Mucosa of gallbladder (tissue), 1 donor: ENCODE results near the gene AMOTL1. TPM values are rescaled to one million over a fixed set of nuclear protein-coding genes. Genes with fewer than 3 reads are reported as not detected.

Experiments
- DNase-seq: peaks from one replicate; pipeline ENCODE4 v3.0.0-alpha.2; 2020; ENCODE audit warnings: low spot score
- total RNA-seq: library from RNA; stranded (reverse); gene quantifications from one replicate; pipeline ENCODE4 v1.2.1, GENCODE V29; 2021
- donor health status: DM: no; HTN: no; CAD: no.

AMOTL1 gene, protein sequence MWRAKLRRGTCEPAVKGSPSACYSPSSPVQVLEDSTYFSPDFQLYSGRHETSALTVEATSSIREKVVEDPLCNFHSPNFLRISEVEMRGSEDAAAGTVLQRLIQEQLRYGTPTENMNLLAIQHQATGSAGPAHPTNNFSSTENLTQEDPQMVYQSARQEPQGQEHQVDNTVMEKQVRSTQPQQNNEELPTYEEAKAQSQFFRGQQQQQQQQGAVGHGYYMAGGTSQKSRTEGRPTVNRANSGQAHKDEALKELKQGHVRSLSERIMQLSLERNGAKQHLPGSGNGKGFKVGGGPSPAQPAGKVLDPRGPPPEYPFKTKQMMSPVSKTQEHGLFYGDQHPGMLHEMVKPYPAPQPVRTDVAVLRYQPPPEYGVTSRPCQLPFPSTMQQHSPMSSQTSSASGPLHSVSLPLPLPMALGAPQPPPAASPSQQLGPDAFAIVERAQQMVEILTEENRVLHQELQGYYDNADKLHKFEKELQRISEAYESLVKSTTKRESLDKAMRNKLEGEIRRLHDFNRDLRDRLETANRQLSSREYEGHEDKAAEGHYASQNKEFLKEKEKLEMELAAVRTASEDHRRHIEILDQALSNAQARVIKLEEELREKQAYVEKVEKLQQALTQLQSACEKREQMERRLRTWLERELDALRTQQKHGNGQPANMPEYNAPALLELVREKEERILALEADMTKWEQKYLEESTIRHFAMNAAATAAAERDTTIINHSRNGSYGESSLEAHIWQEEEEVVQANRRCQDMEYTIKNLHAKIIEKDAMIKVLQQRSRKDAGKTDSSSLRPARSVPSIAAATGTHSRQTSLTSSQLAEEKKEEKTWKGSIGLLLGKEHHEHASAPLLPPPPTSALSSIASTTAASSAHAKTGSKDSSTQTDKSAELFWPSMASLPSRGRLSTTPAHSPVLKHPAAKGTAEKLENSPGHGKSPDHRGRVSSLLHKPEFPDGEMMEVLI
- total RNA-seq = 54.3 TPM

DNA sequence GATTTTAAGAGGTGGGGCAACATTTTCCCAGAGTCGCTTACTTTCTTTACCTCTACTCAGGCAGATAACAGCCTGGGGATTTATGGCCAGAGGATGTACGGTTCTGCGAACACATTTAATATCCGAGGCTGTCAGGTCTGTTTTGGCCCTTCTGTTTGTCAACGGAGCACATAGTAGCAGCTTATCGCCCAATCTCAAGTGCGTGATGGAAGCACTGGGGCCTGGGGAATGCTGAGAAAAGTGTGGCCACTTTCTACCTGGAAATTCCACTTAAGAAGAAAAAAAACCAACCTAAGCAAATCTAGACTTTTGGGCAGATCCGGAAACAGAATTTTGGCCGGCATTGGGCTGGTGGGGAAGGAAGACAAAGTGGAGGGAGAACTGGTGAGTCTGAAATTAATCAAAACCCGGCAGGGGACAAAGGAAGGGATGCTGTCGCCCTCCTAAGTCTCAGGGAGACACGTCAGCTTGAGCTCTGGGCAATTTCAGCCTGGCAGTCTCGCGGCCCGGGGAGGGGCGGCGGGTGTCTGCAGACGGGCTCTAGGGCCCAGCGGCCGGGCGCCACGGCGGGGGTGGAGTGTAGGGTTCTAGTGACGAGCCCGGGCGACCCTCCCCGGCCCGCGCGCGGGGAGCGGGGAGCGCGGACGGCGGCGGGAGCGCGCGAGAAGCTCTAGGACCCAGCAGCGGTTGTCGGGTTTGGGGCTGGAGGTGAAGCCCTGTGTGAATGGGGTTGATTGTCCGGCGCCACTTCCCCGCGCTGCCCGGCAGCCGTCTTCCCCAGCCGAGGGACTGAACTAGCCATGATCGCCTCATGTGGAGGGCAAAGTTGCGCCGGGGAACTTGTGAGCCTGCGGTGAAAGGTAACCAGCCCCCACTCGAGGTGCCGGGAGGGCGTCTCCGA lies at the start of gene AMOTL1:
Gene AMOTL1 (plus strand): TSS at position 656 of the 901 bp plus-strand sequence. CDS start 156 bp downstream, at position 812.
- DNase-seq = peak; percentile 84

GRCh38 chr11:94719876-94720275 lies 48.3 kb upstream of the AMOTL1 start:
- no peak for DNase-seq

GRCh38 chr11:94721565-94722292 lies 46.4 kb upstream of the AMOTL1 start:
- no peak for DNase-seq

DNA sequence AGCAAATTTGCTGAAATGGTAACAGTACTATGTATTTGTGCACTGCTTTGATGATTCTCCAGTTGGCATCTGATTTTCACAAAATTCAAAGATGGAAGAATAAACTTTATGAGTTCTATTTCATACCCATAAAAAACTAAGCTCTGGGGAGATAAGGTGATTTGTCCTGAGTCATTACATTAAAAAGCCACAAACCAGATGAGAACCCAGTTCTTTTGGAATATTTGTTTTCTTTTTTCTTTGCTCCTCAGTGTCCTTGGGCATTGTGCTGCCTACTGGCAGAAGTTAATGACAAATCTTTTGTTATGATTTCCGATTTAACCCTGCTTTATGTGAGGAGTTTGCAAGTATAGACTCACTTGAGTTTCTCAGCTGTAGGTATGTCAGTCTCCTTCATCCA lies 45.4 kb upstream of the AMOTL1 start:
- DNase-seq = no peak

DNA sequence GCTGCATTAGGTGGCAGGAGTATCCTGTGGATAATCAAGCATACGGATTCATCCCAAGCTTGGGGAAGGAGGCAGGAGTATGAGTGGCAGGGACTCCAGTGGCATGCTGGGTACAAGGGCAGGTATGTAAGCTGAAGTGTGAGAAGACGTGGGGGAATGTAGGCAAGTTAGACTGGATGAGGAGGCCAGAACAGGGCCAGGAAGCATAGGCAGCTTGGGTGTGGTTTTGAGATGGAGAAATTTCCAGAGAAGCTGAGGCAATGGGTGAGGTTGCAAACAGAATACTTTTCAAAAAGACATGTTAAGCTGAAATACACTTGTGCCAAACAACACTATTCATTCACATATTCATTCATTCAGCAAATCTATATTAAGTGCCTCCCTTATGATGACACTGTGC lies 43.1 kb upstream of the AMOTL1 start:
- no peak for DNase-seq

DNA sequence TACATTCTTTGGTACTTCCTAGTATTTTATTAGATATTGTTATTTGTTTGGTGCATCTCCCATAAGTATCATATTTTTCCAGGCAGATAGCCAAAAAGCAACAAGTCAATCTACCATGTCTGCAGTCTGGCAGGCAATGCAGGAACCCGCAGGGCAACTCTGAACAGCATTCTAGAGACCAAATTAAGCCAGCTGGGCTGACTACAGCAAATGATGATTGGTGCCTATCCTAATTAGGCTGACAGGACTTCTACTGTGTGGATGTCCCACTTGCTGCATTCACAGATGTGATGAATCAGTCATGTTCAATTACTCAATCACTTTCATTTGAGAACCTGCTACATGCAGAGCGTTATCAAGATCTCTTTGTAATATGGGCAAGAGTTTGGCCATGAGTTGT lies 40.3 kb upstream of the AMOTL1 start:
- no peak for DNase-seq

DNA sequence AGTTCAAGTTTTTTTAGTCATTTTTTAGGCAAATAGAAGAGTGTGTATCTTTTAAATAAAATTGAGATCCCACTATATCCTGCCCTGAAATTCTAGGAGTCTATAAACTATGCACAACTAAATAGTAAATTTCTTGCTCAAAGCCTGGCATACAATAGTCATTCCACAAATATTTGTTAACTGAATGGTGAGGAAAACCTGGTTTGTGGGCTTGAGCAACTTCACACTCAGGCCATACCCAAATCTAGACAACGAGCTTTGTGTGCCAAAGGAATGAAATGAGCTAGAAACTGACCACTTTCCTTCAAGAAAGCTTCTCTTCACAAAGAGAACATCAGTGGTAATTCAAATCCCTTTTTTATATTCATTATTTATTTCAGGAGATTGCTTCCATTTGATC lies 39.6 kb upstream of the AMOTL1 start:
- no peak for DNase-seq

- DNase-seq = no peak
Observed at GRCh38 chr11:94728966-94729751, 39.0 kb upstream of the AMOTL1 start.

DNA sequence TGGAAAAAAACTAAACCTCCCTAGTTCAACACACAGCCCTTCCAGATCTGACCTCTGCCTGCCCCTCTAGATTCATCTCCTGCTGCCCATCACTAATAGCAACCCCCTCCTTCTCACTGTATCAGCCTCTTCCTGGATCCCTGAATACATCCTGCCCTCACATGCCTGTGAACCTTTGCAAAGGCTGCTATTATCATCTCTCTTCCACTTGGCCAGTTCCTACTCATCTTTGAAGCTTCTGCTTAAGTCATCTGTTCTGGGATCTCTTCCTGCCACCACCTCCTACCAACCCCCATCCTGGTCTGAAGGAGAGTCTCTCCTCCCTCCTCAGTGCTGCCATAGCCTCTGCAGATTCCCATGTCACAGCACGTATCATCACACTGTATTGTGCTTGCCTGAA lies 38.0 kb upstream of the AMOTL1 start:
- no peak for DNase-seq

- DNase-seq = no peak
Observed at GRCh38 chr11:94731880-94732601, 36.1 kb upstream of the AMOTL1 start.

- no peak for DNase-seq
Observed at GRCh38 chr11:94732617-94733281, 35.4 kb upstream of the AMOTL1 start.

DNA sequence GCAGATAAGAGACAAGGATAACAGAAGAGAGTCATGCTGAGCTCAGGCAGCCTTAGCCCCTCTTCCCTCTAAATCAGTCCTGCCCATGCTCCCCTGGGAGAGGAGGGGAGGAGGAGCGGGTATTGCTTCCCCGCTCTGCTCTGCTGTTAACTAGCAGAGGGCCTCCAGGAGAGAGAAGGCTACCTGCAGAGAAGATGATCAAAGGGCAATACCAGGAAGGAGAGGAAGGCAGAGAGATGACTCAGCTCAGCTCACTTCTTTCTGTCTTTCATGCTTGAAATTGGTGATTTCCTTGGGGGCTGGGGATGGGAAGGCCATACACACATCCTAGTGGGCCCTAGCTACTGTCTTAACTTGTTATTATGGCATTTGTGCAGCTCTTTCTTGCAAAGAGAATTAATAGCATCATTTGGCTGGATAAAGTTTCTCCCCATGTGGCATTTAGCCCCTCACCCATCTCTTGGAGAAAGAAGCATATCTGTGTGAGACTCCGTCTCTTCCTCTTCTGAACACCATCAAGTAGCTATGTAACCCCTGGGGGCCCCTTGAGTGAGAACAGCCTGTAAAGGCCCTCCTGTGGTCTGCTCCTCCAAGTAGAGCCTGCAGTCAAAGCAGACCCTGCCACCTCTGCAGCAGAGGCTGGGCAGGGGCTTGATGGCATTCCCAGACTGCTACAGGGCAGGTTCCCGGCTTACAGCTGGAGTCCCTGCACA lies 33.4 kb upstream of the AMOTL1 start:
- DNase-seq = no peak

DNA sequence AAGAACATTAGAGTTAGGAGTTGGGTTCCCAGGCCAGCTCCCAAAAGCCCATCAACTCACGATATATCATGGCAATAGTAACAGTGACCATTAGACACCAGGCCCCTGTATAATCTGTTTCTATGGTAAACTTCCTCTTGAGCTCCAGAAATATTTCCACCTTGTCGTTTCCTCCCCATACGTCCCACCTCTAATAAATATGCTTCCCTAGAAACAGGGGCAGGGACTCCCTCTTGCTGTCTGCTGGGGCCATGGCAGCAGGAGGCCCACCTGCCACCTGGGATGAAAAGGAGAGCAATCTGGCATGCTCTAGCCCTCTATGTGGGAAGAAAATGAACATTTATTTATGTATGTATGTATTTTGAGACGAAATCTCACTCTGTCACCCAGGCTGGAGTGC lies 32.2 kb upstream of the AMOTL1 start:
- no peak for DNase-seq

DNA sequence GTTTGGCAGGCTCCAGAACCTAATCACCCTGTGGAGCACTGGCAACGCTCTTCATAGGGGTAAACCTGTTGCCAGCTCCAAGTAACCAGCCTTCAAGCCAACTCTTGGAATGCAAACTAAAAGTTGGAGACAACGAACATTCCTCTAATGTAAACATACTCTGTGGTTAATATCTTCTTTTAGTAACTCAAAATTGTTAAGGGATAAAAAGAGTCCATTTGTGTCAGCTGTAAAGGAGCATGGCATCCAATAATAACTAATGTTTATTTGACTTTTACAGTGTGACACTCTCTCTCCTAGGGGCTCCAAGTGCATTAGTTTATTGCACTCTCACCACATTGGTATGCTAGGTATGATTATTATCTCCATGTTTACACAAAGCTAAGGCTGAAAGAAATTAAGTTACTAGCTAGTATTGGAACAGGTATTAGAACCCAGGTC lies 31.0 kb upstream of the AMOTL1 start:
- no peak for DNase-seq

DNA sequence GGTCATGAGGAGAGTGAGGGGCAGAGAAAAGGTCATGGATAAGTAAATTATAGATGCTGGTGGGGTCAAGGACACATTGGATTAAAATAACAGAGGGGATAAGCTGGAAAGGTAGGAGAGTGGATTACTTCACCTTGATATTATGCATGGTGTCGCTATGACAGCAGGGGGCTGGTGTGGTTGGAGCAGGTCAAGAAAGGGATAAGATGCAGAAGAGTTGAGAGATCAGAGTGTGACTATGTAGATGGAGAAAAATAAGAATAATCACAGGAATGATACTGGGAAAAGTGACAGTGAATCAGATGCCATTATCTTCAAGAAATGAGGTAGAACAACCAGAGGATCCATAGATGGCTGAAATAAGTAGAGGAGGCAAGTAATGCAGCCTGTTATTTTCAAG lies 29.4 kb upstream of the AMOTL1 start:
- no peak for DNase-seq

DNA sequence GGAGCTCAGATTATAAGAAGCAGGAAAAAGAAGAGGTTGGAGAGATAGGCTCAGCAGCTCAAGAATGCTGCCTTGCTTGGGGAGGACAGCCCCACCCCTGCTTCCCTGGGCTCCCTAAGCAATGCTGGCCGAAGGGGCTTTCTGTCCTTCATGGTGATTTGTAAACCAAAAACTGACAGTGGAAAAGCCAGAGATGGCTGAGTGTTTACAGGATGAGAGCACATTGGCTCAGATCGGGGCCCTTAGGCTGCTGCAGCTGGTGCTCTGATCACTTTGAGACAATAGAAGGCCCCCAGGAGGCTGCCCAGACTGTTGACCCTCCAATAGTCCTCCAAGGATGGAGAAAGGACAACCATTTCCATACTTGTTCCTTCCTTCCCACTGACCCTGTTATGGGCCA lies 28.8 kb upstream of the AMOTL1 start:
- DNase-seq = no peak

DNA sequence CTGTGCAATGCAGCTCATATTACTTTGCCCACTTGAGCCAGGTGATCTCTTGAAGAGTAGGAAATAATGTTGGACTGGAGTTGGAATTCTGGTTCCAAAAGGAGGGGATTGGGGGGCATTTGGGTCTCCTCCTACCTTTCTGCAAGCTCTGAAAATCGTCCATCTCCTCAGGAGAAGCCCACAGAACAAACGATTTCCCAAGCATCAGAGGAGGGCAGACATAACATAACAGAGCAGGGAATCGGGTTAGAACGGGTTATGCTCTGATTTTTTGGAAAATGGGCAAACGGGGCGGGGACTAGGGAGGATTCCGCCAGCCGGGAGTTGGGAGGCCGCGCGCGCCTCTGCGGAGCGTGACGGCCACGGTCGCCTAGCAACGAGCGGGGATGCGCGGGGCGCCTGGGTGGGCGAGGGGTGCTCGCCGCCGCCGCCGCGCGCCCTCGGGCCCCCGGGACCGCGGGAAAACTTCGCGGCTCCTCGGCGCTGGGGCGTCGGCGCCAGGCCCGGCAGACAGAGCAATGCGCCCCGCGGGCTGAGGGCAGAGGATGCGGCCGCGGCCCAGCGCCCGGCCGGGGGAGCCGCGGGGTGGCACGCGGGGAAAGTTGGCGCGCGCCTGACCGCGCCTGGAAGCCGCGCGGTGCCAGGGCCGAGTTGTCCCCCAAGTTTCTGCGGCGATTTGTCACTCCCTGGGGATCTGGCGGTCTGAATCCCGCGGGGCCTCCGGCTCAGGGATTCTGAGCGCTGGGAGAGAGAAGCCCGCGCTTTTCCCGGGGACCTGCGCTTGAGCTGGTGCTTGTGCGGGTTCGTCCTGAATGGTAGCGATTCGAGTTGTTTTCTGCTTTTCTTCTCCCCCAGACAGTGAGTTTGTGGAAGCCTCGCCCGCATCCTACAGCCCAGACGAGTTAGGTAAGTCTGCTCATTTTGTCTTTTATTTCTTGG lies 27.8 kb upstream of the AMOTL1 start:
- DNase-seq = no peak
